B cell (primary cell): ENCODE results near the gene DCDC2C.

Experiments used
- CTCF ChIP-seq: fragments of 200-600 bp; IDR thresholded peaks from one replicate; pipeline ENCODE4 v1.8.0; 2022; ENCODE audit warnings: antibody characterized with exemption, mild to moderate bottlenecking
- EZH2 ChIP-seq: IDR thresholded peaks from 2 replicates; pipeline ENCODE4 v1.6.1; 2012; ENCODE audit warnings: borderline replicate concordance, low read depth, mild to moderate bottlenecking, moderate library complexity, low read length; ENCODE audit not compliant: insufficient read depth, poor library complexity, severe bottlenecking

- no peak for TF ChIP-seq CTCF
- TF ChIP-seq EZH2: no peak
Observed at GRCh38 chr2:3759331-3759730, 56.0 kb downstream of the DCDC2C start.
